IPS-NIHi7 (cell line): Measurements from ENCODE around the gene CASK.
A peak's percentile ranks its signal among the peaks of the same experiment; 100 is the strongest.

Experiments used
- DNase-seq: peaks from one replicate; pipeline ENCODE4 v3.0.0; 2012; ENCODE audit warnings: mixed read lengths; ENCODE audit errors: extremely low spot score

The CASK gene

GRCh38 chrX:41913476-41913875 lies 9.9 kb downstream of the CASK start:
- no peak for DNase-seq

GRCh38 chrX:41912923-41913322 lies 10.4 kb downstream of the CASK start:
- no peak for DNase-seq

GRCh38 chrX:41909068-41909467 lies 14.3 kb downstream of the CASK start:
- DNase-seq, result no peak

- no peak for DNase-seq
Measured at GRCh38 chrX:41906515-41907187, 16.7 kb downstream of the CASK start.

- DNase-seq, result no peak
Measured at GRCh38 chrX:41903544-41903943, 19.8 kb downstream of the CASK start.

- no peak for DNase-seq
Measured at GRCh38 chrX:41900321-41900720, 23.0 kb downstream of the CASK start.

GRCh38 chrX:41895826-41896225 lies 27.5 kb downstream of the CASK start:
- no peak for DNase-seq

GRCh38 chrX:41890026-41890423 lies 33.3 kb downstream of the CASK start:
- no peak for DNase-seq

- DNase-seq, result no peak
Measured at GRCh38 chrX:41889317-41890025, 33.9 kb downstream of the CASK start.

GRCh38 chrX:41887691-41888090 lies 35.7 kb downstream of the CASK start:
- DNase-seq, result no peak

GRCh38 chrX:41885724-41886123 lies 37.6 kb downstream of the CASK start:
- DNase-seq, result no peak

- DNase-seq, result no peak
Measured at GRCh38 chrX:41881166-41881565, 42.2 kb downstream of the CASK start.

- DNase-seq, result no peak
Measured at GRCh38 chrX:41877167-41877566, 46.2 kb downstream of the CASK start.

- DNase-seq, result no peak
Measured at GRCh38 chrX:41875142-41875541, 48.2 kb downstream of the CASK start.

GRCh38 chrX:41870719-41871151 lies 52.6 kb downstream of the CASK start:
- DNase-seq, result no peak

- no peak for DNase-seq
Measured at GRCh38 chrX:41868392-41868977, 54.9 kb downstream of the CASK start.

GRCh38 chrX:41863343-41864203 lies 59.8 kb downstream of the CASK start:
- no peak for DNase-seq

- DNase-seq, result no peak
Measured at GRCh38 chrX:41862562-41863184, 60.7 kb downstream of the CASK start.

GRCh38 chrX:41858161-41858775 lies 65.1 kb downstream of the CASK start:
- peak; percentile 70 for DNase-seq

GRCh38 chrX:41857670-41858069 lies 65.7 kb downstream of the CASK start:
- DNase-seq, result no peak

GRCh38 chrX:41846714-41847113 lies 76.6 kb downstream of the CASK start:
- DNase-seq, result no peak
